HepG2 (cell line): ENCODE measurements around the gene HARBI1. TPM values are rescaled to one million over a fixed set of nuclear protein-coding genes. Genes with fewer than 3 reads are reported as not detected.
A peak's percentile ranks its signal among the peaks of the same experiment; 100 is the strongest.

Experiments
- ATAC-seq: fragments of 200-7000 bp; cut with Tn5 transposase; 3 replicates; pipeline ENCODE4 v1.9.1; 2020; ENCODE audit warnings: mild to moderate bottlenecking, moderate library complexity
- BruUV-seq: library from RNA; stranded (reverse); fragments of 400-500 nt; replicated peaks from 2 replicates; lab custom pipeline; 2021; lab: Mats Ljungman, UMichigan
- CTCF ChIA-PET: fragments of 300-600 bp; formaldehyde crosslinking; extraction: SDS; loops from one replicate; lab custom pipeline; 2021; ENCODE audit warnings: low total read pairs, inconsistent platforms, low intra/inter-chr PET ratio; lab: Yijun Ruan, JAX
- POLR2A ChIA-PET: fragments of 350-600 bp; sonication (Branson Sonifier 250); formaldehyde crosslinking; loops from one replicate; lab custom pipeline; 2020; ENCODE audit warnings: antibody characterized with exemption, inconsistent platforms; lab: Yijun Ruan, JAX
- DNase-seq: peaks from one replicate; pipeline ENCODE4 v3.0.0-alpha.2; 2015; ENCODE audit warnings: low spot score
- FAIRE-seq: peaks from 3 replicates; lab custom pipeline; 2011; peaks lifted over from hg19 to GRCh38; lab: Jason Lieb, UNC
- H2AFZ ChIP-seq: one replicate; pipeline ENCODE4 v1.6.1; 2011; ENCODE audit warnings: low read length, inconsistent platforms
- H3K27ac ChIP-seq: fragments of 300-600 bp; 3 replicates; pipeline ENCODE4 v1.8.0; 2011; ENCODE audit warnings: mixed run types, mild to moderate bottlenecking, mixed read lengths, low read length, inconsistent platforms; ENCODE audit not compliant: insufficient read depth; ENCODE audit errors: extremely low read length
- H3K27me3 ChIP-seq, 2 experiments: fragments of 200-600 bp in 1 of 2; 2 replicates in 1 of 2; 3 replicates in 1 of 2; pipeline versions ENCODE4 v1.6.0 to v1.8.0; 2011; ENCODE audit warnings: low read length in 2 of 2, mild to moderate bottlenecking in 2 of 2, moderate library complexity in 2 of 2, inconsistent platforms in 1 of 2; ENCODE audit not compliant: insufficient read depth in 2 of 2, control insufficient read depth in 1 of 2
- H3K36me3 ChIP-seq, 2 experiments: fragments of 200-600 bp in 1 of 2; replicated peaks in 1 of 2; 2 replicates in 1 of 2; 3 replicates in 1 of 2; pipeline versions ENCODE4 v1.5.1 to v1.8.0; 2011; ENCODE audit warnings: low read length in 2 of 2, inconsistent platforms in 1 of 2; ENCODE audit not compliant: insufficient read depth in 2 of 2, control insufficient read depth in 1 of 2
- H3K4me1 ChIP-seq: 2 replicates; pipeline ENCODE4 v1.5.1; 2012; ENCODE audit warnings: low read length, inconsistent platforms; ENCODE audit not compliant: insufficient read depth
- H3K4me2 ChIP-seq: 2 replicates; pipeline ENCODE4 v1.6.0; 2011; ENCODE audit warnings: low read depth, low read length, inconsistent platforms
- H3K4me3 ChIP-seq, 3 experiments: fragments of 200-600 bp in 1 of 3; sonication (generic), shearing (Covaris generic) in 1 of 3; replicated peaks in 1 of 3; 2 replicates each; pipeline ENCODE4 v1.5.1; 2011 to 2016; ENCODE audit warnings: low read length in 3 of 3, inconsistent platforms in 2 of 3, low read depth in 2 of 3, mild to moderate bottlenecking in 2 of 3, control low read depth in 1 of 3, mixed read lengths in 1 of 3; ENCODE audit not compliant: insufficient read depth in 1 of 3
- H3K79me2 ChIP-seq: one replicate; pipeline ENCODE4 v1.6.1; 2011; ENCODE audit warnings: low read length, inconsistent platforms; ENCODE audit not compliant: insufficient read depth
- H3K9ac ChIP-seq: 2 replicates; pipeline ENCODE4 v1.6.0; 2011; ENCODE audit warnings: mild to moderate bottlenecking, low read depth, low read length, inconsistent platforms; ENCODE audit not compliant: insufficient read depth
- H3K9me3 ChIP-seq: 2 replicates; pipeline ENCODE4 v1.5.1; 2012; ENCODE audit warnings: mild to moderate bottlenecking, low read length
- H4K20me1 ChIP-seq: 2 replicates; pipeline ENCODE4 v1.6.0; 2011; ENCODE audit warnings: inconsistent platforms, mild to moderate bottlenecking, low read length, moderate library complexity; ENCODE audit not compliant: insufficient read depth
- AHR ChIP-seq: IDR thresholded peaks from 2 replicates; pipeline ENCODE4 v1.6.1; 2018; ENCODE audit warnings: missing genetic modification reagents, missing compliant biosample characterization
- MTF2 ChIP-seq: sonication (generic); formaldehyde crosslinking; IDR thresholded peaks from 2 replicates; pipeline ENCODE4 v1.5.0; 2020; ENCODE audit warnings: missing genetic modification reagents, borderline replicate concordance
- SMAD9 ChIP-seq: sonication (generic); formaldehyde crosslinking; IDR thresholded peaks from 2 replicates; pipeline ENCODE4 v1.5.1; 2020; ENCODE audit warnings: mild to moderate bottlenecking, missing genetic modification reagents
- THYN1 ChIP-seq: sonication (generic); formaldehyde crosslinking; IDR thresholded peaks from 2 replicates; pipeline ENCODE4 v1.8.1; 2023; ENCODE audit warnings: low read depth, mild to moderate bottlenecking, moderate library complexity, missing genetic modification reagents, borderline replicate concordance
- ZNF441 ChIP-seq: sonication (generic); formaldehyde crosslinking; IDR thresholded peaks from 2 replicates; pipeline ENCODE4 v1.7.0; 2021; ENCODE audit warnings: missing genetic modification reagents, borderline replicate concordance
- ZNF543 ChIP-seq: sonication (generic); formaldehyde crosslinking; IDR thresholded peaks from 2 replicates; pipeline ENCODE4 v1.4.0; 2020; ENCODE audit warnings: mild to moderate bottlenecking, missing genetic modification reagents
- ZNF792 ChIP-seq: IDR thresholded peaks from 2 replicates; pipeline ENCODE4 v1.6.1; 2016
- ZNF891 ChIP-seq: sonication (generic); formaldehyde crosslinking; IDR thresholded peaks from 2 replicates; pipeline ENCODE4 v1.5.0; 2020; ENCODE audit warnings: mild to moderate bottlenecking, missing genetic modification reagents
- WGBS: methylation state at CpG from one replicate; pipeline ENCODE4 v1.1.6; 2017; ENCODE audit warnings: low lambda C conversion rate; 5-methylcytosine and 5-hydroxymethylcytosine counted together
- in situ Hi-C: cut with HindIII; loops from 2 replicates; pipeline ENCODE4 v1.10.0; 2017; ENCODE audit warnings: low pct_unique_long_range_greater_than_20kb; ENCODE audit not compliant: extremely low pct_ligation_motif_present
- intact Hi-C: fragments of 100-400 bp; cut with micrococcal nuclease; formaldehyde crosslinking; loops from one replicate; pipeline ENCODE4 v1.10.0; 2022; ENCODE audit not compliant: unreplicated experiment
- polyA plus RNA-seq, 8 experiments: library from polyadenylated mRNA; depleted of rRNA in 3 of 8; stranded (reverse) in 7 of 8; unstranded in 1 of 8; fragments of >200 nt; fragmentation: Illumina TruSeq in 4 of 8; extraction: Trizol in 4 of 8; gene quantifications; 2 replicates each; pipeline versions ENCODE4 v1.2.1 to v1.2.3, GENCODE V29; 2011 to 2016; ENCODE audit warnings: low read depth in 4 of 8, missing spikeins in 1 of 8, mixed read lengths in 1 of 8; ENCODE audit not compliant: insufficient read depth in 1 of 8
- total RNA-seq, 5 experiments: library from RNA; depleted of rRNA; stranded (reverse); fragments of >200 nt; fragmentation: Illumina TruSeq; extraction: Trizol; gene quantifications; 2 replicates each; pipeline ENCODE4 v1.2.3, GENCODE V29; 2016; ENCODE audit warnings: low read depth in 1 of 5
- TF ChIP-seq, protein P1 (sequence below): sonication (generic); formaldehyde crosslinking; IDR thresholded peaks from 2 replicates; pipeline ENCODE4 v1.9.0; 2021; ENCODE audit warnings: missing genetic modification reagents, mild to moderate bottlenecking, borderline replicate concordance
- TF ChIP-seq, protein P2 (sequence below): sonication (generic); formaldehyde crosslinking; conservative IDR thresholded peaks from 2 replicates; pipeline ENCODE4 v1.5.0; 2020; ENCODE audit warnings: missing genetic modification reagents

HARBI1 gene
- total and polyA plus RNA-seq, 2 of the 13 experiments (the other 11 are each of a cell fraction or from before 2014, with no cell fraction given), result 2.5 to 4.8 TPM

DNA sequence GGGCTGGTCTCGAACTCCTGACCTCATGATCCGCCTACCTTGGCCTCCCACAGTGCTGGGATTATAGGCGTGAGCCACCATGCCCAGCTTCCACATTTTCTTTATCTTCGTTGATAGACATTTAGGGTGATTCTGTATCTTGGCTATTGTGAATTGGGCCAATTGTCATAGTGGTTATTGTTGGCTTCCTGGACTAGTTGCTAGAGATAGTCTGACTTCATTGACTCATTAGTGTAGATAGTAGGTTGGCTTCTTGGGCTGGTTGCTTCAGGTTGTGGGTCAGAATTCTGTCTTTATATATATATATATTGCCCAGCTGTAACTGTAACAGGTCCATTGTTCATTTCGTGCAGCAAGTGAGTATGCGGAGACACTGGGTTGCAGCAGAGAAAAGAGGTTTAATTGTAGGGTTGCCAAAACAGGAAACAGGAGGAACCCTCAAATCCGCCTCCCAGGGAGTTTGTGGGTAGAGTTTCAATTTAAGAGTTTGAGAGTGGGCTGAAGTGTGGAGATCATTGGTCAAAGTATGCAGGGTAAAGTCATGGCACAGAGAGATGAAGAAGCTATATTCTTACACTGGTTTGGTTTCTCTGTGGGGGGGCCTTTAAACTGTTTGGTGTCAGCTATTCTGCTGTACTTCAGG, 22.3 kb upstream of the HARBI1 start:
- no peak for ATAC-seq
- Histone ChIP-seq H3K4me3 (no peak overlapping the region), H3K9me3 (no peaks in the 10 kb centered on the region), H3K9ac (no peak overlapping the region), H3K79me2 (peaks cover 16% of the 10 kb centered on the region), H3K4me2 (0 out of 2 replicates have a peak overlapping the region, but pooled peaks have one; percentile 57), H3K27ac (peak overlapping the region; percentile 78), H3K36me3 (peaks cover 4 to 23% of the 10 kb centered on the region in 2 experiments; a peak in 3 of 5 replicates), H3K27me3 (no peaks in the 10 kb centered on the region), H4K20me1 (no peaks in the 10 kb centered on the region), H2AFZ (no peak overlapping the region), H3K4me1 (peaks cover 49% of the 10 kb centered on the region)
- no TSS peak for BruUV-seq
- POLR2A ChIA-PET, result no interaction called here
- TF ChIP-seq, protein P1, sequence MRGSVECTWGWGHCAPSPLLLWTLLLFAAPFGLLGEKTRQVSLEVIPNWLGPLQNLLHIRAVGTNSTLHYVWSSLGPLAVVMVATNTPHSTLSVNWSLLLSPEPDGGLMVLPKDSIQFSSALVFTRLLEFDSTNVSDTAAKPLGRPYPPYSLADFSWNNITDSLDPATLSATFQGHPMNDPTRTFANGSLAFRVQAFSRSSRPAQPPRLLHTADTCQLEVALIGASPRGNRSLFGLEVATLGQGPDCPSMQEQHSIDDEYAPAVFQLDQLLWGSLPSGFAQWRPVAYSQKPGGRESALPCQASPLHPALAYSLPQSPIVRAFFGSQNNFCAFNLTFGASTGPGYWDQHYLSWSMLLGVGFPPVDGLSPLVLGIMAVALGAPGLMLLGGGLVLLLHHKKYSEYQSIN (CRISPR knock-in tag), result no peak
- no peak for TF ChIP-seq MTF2 (CRISPR knock-in tag)
- peak; percentile 96 for TF ChIP-seq ZNF441
- TF ChIP-seq ZNF792 (CRISPR knock-in tag), result peak; percentile 97
- no peak for TF ChIP-seq SMAD9 (CRISPR knock-in tag)
- TF ChIP-seq AHR (CRISPR knock-in tag), result no peak
- no peak for TF ChIP-seq THYN1 (CRISPR knock-in tag)
- TF ChIP-seq, protein P2, sequence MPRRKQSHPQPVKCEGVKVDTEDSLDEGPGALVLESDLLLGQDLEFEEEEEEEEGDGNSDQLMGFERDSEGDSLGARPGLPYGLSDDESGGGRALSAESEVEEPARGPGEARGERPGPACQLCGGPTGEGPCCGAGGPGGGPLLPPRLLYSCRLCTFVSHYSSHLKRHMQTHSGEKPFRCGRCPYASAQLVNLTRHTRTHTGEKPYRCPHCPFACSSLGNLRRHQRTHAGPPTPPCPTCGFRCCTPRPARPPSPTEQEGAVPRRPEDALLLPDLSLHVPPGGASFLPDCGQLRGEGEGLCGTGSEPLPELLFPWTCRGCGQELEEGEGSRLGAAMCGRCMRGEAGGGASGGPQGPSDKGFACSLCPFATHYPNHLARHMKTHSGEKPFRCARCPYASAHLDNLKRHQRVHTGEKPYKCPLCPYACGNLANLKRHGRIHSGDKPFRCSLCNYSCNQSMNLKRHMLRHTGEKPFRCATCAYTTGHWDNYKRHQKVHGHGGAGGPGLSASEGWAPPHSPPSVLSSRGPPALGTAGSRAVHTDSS, result no peak
- TF ChIP-seq ZNF543, result no peak
- TF ChIP-seq ZNF891 (CRISPR knock-in tag), result no peak
- WGBS, result 96% methylated on average over 7 of the region's 7 CpGs
- intact Hi-C loops (no loop called here), in situ Hi-C loops (no loop called here)
- no peak for DNase-seq
- CTCF ChIA-PET, result no interaction called here
- FAIRE-seq, result no peak
